BE2C (cell line): ENCODE results near the gene NCS1.
A peak's percentile ranks its signal among the peaks of the same experiment; 100 is the strongest.

Experiments
- DNase-seq: peaks from one replicate; pipeline ENCODE4 v3.0.0-alpha.2; 2020
- H3K27me3 ChIP-seq: fragments of 250-450 bp; sonication (Bioruptor Pico); 2 replicates; pipeline ENCODE4 v1.5.1; 2020; ENCODE audit warnings: mild to moderate bottlenecking
- H3K36me3 ChIP-seq: fragments of 250-450 bp; sonication (Bioruptor Pico); 2 replicates; pipeline ENCODE4 v1.5.1; 2020; ENCODE audit warnings: mild to moderate bottlenecking
- H3K4me1 ChIP-seq: fragments of 250-450 bp; sonication (Bioruptor Pico); 2 replicates; pipeline ENCODE4 v1.5.1; 2020
- H3K4me3 ChIP-seq: 2 replicates; pipeline ENCODE4 v1.5.1; 2011; ENCODE audit warnings: low read depth, low read length
- H3K9me3 ChIP-seq: fragments of 250-450 bp; sonication (Bioruptor Pico); 2 replicates; pipeline ENCODE4 v1.5.1; 2020
- CTCF ChIP-seq: IDR thresholded peaks from 2 replicates; pipeline ENCODE4 v1.5.1; 2012; ENCODE audit warnings: mild to moderate bottlenecking, low read depth, low read length

The NCS1 gene

DNA sequence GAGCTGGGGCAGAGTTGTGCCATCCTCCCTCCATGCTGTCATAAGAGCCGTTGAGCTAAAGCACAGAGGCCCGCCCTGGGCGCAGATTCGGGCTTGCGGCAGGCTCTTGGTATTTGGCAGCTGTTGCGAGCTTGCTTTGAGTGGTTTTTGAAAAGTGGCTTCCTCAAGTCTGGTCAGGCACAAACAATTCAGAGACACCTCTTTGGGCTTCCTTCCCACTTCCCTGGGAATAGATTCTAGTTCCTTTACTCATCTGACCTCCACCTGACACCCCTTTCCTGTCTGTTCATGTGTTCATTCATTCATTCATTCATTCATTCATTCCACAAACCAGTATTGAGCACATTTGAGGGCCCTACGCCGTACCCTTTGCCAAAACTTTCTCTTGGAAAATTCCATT is 27.4 kb downstream of the NCS1 start:
- Histone ChIP-seq H3K36me3 (peaks cover 16% of the 10 kb centered on the region), H3K4me3 (no peak overlapping the region), H3K9me3 (no peaks in the 10 kb centered on the region), H3K4me1 (peaks cover 66% of the 10 kb centered on the region), H3K27me3 (no peaks in the 10 kb centered on the region)
- TF ChIP-seq CTCF, result no peak
- DNase-seq, result no peak

- no peak for TF ChIP-seq CTCF
- Histone ChIP-seq H3K9me3 (no peaks in the 10 kb centered on the region), H3K27me3 (no peaks in the 10 kb centered on the region), H3K36me3 (peaks cover 20% of the 10 kb centered on the region), H3K4me1 (peaks cover 63% of the 10 kb centered on the region), H3K4me3 (peak overlapping the region; percentile 7)
- peak; percentile 65 for DNase-seq
Observed at GRCh38 chr9:130200038-130200849, 28.0 kb downstream of the NCS1 start.

- peak; percentile 75 for DNase-seq
- no peak overlapping the region for H3K4me3 ChIP-seq
- H3K4me1 ChIP-seq, result peaks cover 53% of the 10 kb centered on the region
- H3K27me3 ChIP-seq, result no peaks in the 10 kb centered on the region
- TF ChIP-seq CTCF, result no peak
- H3K36me3 ChIP-seq, result peaks cover 23% of the 10 kb centered on the region
- H3K9me3 ChIP-seq, result no peaks in the 10 kb centered on the region
Observed at GRCh38 chr9:130201399-130201873, 29.2 kb downstream of the NCS1 start.

GRCh38 chr9:130201974-130202373 is 29.8 kb downstream of the NCS1 start:
- Histone ChIP-seq H3K4me1 (peaks cover 54% of the 10 kb centered on the region), H3K27me3 (no peaks in the 10 kb centered on the region), H3K36me3 (peaks cover 23% of the 10 kb centered on the region), H3K9me3 (no peaks in the 10 kb centered on the region), H3K4me3 (no peak overlapping the region)
- no peak for DNase-seq
- TF ChIP-seq CTCF, result no peak

- TF ChIP-seq CTCF, result no peak
- H3K36me3 ChIP-seq, result peaks cover 19% of the 10 kb centered on the region
- H3K4me1 ChIP-seq, result peaks cover 52% of the 10 kb centered on the region
- no peak for DNase-seq
- no peak overlapping the region for H3K4me3 ChIP-seq
- H3K27me3 ChIP-seq, result no peaks in the 10 kb centered on the region
- no peaks in the 10 kb centered on the region for H3K9me3 ChIP-seq
Observed at GRCh38 chr9:130204341-130204740, 32.1 kb downstream of the NCS1 start.

GRCh38 chr9:130204959-130205358 is 32.8 kb downstream of the NCS1 start:
- Histone ChIP-seq H3K27me3 (no peaks in the 10 kb centered on the region), H3K4me3 (no peak overlapping the region), H3K36me3 (peaks cover 19% of the 10 kb centered on the region), H3K9me3 (no peaks in the 10 kb centered on the region), H3K4me1 (peaks cover 52% of the 10 kb centered on the region)
- DNase-seq, result no peak
- no peak for TF ChIP-seq CTCF
